ENCODE measurements around the gene HSCB. TPM values are rescaled to one million over a fixed set of nuclear protein-coding genes. Genes with fewer than 3 reads are reported as not detected.
"Not testable (repeated sequence)": the region's sequence is repeated elsewhere in the genome, so short reads cannot be mapped to it uniquely, and the experiment has no call there.

HSCB gene
- total and polyA plus RNA-seq, 12 donors: 7.1 to 16.8 (median 9.0) TPM

DNA sequence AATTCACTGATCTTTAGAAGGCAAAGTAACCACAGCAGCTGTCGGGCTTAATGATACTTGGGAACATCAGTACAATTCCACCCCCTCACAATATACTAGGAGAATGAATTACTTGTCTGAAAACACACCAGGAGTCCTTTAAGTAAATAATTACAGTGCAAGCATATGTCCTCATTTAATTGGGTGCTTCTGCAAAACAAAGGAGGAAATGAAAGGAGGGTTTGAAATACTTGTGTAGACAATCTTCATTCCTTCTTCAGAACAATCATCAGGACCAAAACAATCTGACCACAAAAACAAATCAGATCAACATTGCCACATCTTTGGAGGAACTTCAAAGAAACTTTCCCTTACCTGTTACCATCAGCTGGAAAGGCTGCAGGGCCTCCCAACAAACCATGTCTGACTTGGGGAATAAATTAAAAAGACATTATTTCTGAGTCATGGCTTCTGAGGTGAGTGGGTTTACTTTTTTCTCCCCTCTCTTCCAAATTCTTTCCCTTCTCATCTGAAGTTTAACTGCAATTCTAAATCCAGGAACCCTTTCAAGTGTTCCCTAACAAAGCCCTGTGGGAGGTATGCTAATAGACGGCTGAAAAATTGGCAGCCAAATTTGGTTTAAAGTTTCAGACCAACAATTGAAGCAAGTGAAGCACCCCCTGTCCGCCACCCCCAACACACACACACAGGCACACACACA, 18.2 kb downstream of the HSCB start:
- H3K4me3 ChIP-seq: no peak overlapping the region
- no peaks in the 10 kb centered on the region for H3K27me3 ChIP-seq
- 78 to 81% methylated on average over 3 of the region's 3 CpGs for WGBS, 2 donors
- DNase-seq (no peak), ATAC-seq (no peak)
- TF ChIP-seq, protein P1, sequence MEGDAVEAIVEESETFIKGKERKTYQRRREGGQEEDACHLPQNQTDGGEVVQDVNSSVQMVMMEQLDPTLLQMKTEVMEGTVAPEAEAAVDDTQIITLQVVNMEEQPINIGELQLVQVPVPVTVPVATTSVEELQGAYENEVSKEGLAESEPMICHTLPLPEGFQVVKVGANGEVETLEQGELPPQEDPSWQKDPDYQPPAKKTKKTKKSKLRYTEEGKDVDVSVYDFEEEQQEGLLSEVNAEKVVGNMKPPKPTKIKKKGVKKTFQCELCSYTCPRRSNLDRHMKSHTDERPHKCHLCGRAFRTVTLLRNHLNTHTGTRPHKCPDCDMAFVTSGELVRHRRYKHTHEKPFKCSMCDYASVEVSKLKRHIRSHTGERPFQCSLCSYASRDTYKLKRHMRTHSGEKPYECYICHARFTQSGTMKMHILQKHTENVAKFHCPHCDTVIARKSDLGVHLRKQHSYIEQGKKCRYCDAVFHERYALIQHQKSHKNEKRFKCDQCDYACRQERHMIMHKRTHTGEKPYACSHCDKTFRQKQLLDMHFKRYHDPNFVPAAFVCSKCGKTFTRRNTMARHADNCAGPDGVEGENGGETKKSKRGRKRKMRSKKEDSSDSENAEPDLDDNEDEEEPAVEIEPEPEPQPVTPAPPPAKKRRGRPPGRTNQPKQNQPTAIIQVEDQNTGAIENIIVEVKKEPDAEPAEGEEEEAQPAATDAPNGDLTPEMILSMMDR (IDR thresholded peaks at IDR 0.05): no peak
- intact Hi-C loops (cut with DNase I): no loop called here
- H3K36me3 ChIP-seq: peaks cover 0 to 12% (median 0%) of the 10 kb centered on the region in 9 donors
- H3K9me3 ChIP-seq: no peaks in the 10 kb centered on the region
- H3K27ac ChIP-seq: no peak overlapping the region
- peaks cover 0 to 14% (median 0%) of the 10 kb centered on the region in 9 donors for H3K4me1 ChIP-seq

DNA sequence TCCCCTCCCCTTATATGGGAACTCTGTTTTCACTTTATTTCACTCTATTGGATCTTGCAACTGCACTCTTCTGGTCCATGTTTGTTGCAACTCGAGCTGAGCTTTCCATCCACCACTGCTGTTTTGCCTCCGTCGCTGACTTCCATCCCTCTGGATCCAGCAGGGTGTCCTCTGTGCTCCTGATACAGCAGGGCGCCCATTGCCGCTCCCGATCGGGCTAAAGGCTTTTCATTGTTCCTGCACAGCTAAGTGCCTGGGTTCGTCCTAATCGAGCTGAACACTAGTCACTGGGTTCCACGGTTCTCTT, 19.6 kb downstream of the HSCB start:
- TF ChIP-seq, protein P1 (IDR thresholded peaks at IDR 0.05): no peak
- intact Hi-C loops (cut with DNase I): no loop called here
- 94 to 97% methylated on average over 10 of the region's 10 CpGs for WGBS, 2 donors
- Histone ChIP-seq H3K27me3 (no peaks in the 10 kb centered on the region), H3K4me3 (no peak overlapping the region), H3K9me3 (no peaks in the 10 kb centered on the region), H3K36me3 (peaks cover 0 to 12% (median 0%) of the 10 kb centered on the region in 9 donors), H3K4me1 (peaks cover 0 to 14% (median 0%) of the 10 kb centered on the region in 9 donors), H3K27ac (no peak overlapping the region)
- ATAC-seq (no peak), DNase-seq (no peak)

DNA sequence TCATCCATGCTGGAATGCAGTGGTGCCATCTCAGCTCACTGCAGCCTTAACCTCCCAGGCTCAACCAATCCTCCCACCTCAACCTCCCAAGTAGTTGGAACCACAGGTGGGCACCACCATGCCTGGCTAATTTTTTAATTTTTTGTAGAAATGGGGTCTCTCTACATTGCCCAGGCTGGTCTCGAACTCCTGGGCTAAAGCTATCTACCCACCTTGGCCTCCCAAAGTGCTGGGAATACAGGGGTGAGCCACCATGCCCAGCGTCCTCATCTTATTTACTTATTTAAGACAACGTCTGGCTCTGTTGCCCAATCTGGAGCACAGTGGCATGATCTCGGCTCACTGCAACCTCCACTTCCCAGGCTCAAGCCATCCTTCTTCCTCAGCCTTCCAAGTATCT, 20.2 kb downstream of the HSCB start:
- intact Hi-C loops (cut with DNase I); H3K36me3 ChIP-seq; H3K27ac ChIP-seq; ATAC-seq; H3K4me3 ChIP-seq; H3K9me3 ChIP-seq; H3K27me3 ChIP-seq; DNase-seq: not testable (repeated sequence)
- 95% methylated on average over 4 of the region's 4 CpGs for WGBS, 2 donors
- peaks cover 0 to 14% (median 0%) of the 10 kb centered on the region in 9 donors for H3K4me1 ChIP-seq

DNA sequence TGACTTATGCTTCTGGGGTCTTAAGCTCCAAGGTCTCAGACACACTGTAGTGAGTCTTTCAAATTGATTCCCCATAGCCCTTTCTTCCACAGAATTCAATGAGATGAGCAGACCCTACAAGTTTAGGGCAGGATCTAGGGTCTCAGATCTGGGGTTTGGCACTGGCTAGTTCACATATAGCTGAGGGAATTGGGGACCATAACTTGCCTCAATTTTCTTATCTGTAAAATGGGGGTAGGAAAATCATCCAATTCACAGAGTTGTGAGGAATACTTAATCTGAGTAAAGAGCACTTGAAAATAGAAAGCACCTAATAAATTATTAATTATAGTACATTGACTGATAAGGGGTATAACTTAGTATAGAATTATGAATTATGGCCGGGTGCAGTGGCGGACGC, 24.8 kb downstream of the HSCB start:
- H3K36me3 ChIP-seq: no peaks in the 10 kb centered on the region
- no peak overlapping the region for H3K27ac ChIP-seq
- DNase-seq (no peak), ATAC-seq (no peak)
- peaks cover 0 to 8% (median 0%) of the 10 kb centered on the region in 11 donors for H3K9me3 ChIP-seq
- no peaks in the 10 kb centered on the region for H3K4me1 ChIP-seq
- H3K4me3 ChIP-seq: no peak overlapping the region
- WGBS, 2 donors: 91 to 93% methylated on average over 3 of the region's 3 CpGs
- intact Hi-C loops (cut with DNase I): no loop called here
- H3K27me3 ChIP-seq: no peaks in the 10 kb centered on the region
- TF ChIP-seq, protein P1 (IDR thresholded peaks at IDR 0.05): no peak

DNA sequence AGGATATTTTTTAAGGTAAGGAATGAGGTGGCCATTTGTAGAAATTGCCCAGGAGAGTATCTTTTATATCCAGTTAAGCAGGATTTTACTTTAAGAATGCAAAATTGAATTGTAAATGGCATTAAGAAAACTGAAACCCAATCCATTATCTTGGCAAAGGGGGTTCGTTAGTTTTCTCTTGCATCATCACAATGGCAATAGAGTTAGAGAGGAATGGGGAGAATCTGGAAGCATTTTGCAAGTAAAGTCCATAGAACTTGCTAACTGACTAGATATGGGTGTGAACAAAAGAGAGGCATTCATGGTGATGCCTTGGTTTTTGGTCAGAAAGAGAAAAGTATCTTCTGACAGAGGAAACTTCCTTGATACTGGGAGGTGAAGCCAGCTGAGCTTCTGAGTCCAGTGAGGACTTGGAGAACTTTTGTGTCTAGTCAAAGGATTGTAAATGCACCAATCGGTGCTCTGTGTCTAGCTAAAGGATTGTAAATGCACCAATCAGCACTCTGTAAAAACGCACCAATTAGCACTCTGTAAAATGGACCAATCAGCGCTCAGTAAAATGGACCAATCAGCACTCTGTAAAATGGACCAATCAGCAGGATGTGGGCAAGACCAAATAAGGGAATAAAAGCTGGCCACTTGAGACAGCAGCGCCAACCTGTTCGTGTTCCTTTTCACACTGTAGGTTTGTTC, 27.0 kb downstream of the HSCB start:
- Histone ChIP-seq H3K4me1 (peaks cover 1 to 12% (median 7%) of the 10 kb centered on the region in 9 donors), H3K9me3 (peaks cover 0 to 8% (median 0%) of the 10 kb centered on the region in 11 donors), H3K27me3 (no peaks in the 10 kb centered on the region), H3K27ac (no peak overlapping the region), H3K36me3 (no peaks in the 10 kb centered on the region), H3K4me3 (no peak overlapping the region)
- DNase-seq (no peak), ATAC-seq (no peak)
- TF ChIP-seq, protein P1 (IDR thresholded peaks at IDR 0.05): no peak
- intact Hi-C loops (cut with DNase I): no loop called here
- 89% methylated on average over 6 of the region's 6 CpGs for WGBS, 2 donors

Data from heart right ventricle (tissue), 16 donors.